GM20431 (cell line): ENCODE measurements around the gene ANKS6.

ENCODE experiments used
- in situ Hi-C: fragments of 300-500 bp; cut with MseI, MboI; formaldehyde crosslinking; loops from one replicate; pipeline ENCODE4 v1.15.0; 2020; ENCODE audit warnings: low sequenced_read_pairs; ENCODE audit not compliant: unreplicated experiment

The ANKS6 gene

DNA sequence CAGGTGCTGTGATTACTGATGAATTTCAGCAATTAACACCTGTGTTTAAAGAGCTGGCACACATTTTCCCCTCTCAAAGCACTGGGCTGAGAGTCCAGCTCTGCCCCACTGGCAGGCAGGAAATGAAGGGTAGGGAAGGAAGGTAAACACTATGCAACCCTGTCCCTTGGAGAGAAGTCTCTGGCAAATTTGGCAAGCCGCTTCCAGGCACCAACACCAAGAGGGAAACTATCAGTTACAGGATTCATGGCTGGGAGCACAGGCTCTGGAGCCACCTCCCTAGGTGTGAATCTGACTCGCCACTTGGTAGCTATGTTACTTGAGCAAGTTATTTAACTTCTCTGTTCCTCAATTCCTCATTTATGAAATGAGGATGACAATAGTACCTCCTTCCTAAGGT, 3.3 kb downstream of the ANKS6 start:
- in situ Hi-C loops, result no loop called here

DNA sequence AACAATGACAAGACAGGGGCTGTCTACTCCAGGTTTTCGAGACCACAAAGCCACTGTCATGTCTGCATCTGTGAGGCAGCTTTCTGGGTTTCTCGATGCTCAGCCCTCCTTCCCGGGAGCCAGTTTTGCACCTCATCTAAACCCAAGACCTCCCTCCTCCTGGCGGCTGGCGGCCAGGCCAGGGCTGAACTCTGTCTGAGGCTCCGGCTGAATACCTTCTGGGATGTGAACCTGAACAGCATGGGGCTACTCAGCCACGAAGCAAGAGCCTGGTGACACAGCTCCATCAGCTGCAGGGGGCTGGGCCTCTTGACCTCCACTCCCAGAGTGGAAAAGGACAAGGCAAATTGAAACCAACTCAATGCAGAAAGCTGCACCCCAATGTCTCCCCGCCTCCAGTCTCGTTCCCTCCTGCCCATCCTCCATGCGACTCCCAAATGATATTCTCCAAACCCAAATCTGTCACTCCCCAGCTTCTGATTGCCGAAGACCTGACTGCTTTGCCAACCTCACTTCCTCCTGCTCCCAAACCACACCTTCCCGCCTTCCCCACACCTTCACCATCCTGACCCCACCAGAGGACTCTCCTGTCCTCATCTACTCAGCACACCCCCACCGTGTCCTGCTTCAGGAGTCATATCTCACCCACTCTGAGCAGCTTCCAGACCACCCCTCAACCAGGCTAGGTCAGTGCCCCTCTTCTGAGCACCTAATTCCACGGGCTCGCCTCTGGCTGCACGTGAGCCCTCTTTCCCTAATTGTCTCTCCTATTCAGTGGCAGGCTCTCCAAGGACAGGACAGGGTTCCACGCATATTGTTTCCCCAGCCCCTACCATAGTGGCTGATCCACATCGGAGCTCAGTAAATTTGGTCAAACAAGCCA, 4.5 kb downstream of the ANKS6 start:
- in situ Hi-C loops, result no loop called here

DNA sequence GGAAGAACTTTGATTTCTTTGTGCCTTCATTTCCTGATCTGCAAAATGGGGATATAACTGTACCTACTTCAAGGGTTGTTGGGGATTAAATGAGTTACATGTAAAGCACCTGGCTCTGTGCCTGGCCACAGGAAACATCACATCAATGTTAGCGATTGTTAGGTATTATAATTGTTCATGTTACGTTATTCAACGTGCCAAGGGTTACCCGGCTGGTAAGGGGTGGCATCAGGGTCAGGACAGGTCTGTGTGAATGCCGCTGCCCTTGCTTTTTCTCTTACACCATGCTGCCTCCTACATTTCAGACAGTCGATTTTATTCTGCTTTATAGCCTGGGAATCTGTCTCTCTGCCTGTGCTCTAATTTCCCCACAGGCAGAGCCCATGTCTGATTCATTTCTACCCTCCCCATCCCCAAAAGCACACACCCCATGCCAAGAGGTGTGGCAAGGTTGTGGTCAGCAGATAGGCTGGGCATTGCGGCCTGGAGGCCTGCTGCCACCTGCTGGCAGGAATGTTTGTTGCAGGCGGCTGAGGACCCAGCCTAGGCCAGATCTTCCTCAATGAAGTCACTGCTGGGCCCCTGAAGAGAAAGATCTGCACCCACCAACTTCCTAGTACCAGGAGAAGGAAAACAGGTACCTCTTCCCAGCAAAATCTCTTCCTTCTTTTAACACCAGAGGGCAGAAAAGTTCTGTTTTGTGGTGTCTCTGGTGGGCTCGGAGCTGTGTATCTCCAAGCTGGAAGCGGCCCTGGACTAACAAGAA, 5.3 kb downstream of the ANKS6 start:
- in situ Hi-C loops, result no loop called here

DNA sequence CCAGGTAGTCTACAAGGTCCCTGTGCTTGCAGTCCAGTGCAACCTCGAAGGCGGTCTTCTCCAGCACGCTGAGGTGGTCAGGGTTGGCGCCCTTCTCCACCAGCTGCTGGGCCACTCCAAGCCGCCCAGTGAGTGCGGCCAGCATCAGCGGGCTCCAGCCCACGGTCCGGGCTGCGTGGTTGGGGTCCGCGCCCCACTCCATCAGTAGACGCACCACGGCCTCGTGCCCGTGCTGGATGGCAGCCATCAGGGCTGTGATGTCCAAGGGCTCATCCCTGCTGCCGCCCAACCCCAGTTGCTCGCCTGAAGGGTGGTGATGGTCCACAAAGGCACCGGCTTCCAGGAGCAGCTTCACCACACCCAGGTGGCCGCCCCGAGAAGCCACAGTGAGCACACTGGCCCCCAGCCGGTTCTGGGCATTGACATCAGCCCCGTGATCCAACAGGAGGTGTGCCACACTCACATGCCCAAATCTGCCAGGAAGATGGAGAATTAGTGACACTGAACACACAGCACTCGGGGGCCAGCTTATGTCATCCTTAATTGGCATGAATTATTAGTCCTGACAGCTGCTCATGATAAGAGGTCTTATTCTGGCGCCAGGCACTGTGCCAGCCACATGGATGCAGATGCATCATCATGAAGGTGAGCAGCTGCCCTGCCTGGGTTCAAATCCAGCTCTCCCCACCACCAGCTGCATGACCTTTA, 6.1 kb downstream of the ANKS6 start:
- in situ Hi-C loops, result no loop called here

DNA sequence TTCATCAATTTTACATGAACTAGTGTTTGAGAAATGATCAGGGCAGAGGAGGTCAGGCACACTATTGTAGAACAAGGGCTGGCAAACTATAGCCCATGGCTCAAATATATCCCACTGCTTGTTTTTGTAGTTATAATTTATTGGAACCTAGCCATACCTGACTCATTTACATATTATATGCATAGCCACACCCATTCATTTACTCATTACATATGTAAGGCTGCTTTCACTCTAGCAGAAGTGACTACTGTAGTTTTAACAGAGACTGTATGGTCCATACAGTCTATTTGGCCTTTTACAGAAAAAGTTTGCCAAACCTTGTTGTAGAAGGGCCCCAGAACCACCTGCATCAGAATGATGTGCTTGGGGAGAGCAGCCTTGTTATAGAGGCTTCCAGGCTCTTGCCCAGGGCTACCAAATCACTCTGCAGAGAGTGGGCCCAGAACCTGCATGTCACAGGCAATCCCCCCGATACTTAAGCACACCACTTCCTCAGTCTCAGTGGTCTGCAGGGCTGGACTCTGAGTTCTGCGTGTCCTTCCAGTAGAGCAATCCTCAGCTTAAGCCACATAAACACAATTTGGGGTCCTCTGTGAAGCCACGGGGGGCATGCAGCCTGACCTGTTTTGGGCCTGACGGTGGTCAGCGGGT, 6.7 kb downstream of the ANKS6 start:
- in situ Hi-C loops, result no loop called here

DNA sequence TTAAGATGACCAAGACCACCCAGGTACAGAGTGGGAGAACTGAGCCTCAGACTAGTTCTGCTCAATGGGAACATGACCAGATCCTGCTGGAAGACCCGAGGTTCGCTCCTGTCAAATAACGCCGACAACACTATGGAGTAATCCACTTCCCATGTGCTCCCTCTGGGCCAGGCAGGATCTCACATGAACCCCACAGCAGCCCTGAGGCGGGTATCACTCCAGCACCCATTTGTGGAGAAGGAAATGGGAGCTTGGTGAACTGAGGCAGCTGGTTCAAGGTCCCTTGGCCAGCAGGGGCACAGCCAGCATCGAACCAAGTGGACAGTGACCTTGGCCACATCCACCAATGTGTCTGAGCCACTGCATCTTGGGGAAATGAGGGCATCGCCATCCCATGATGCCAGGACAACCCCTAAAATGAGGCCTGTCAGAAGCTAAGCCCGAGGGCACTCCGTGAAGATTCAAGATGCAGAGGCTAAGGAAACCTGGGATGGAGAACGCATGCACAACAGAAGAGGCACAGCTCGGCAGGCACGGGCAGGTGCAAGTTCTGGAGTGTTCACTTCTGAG, 8.5 kb downstream of the ANKS6 start:
- in situ Hi-C loops, result no loop called here

DNA sequence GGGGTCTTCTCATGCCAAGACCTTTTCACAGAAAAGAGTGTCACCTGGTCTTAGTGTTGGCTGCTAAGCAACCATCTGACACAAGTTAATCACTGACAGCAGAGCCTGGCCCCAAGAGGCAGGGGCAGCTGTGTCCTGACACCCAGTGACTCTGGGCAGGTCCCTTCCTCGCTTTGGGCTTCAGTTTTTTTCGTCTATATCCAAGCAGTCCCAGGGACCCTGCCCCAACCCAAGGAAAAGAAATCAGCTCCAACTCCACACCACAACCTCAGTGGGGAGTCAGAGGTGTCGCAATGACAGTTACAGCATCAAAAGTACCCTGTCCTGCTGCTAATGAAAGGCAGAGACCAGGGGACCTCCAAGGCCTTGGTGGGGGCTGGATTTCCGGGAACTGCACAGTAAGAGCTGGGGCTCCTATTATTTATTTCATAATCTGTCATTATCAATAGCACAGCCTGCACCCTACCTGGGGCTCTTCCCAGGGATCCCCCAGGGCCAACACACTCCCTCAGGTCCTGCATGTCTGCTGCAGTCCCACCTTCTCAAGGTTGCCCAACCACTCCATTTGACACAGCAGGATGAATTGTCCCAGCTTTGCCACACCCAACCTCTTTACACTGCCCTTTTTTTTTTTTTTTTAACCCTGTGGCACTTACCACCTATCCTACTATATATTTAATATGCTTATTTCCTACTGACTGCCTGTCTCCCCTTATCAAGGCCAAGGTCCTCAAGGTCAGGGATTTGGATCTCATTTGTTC, 9.4 kb downstream of the ANKS6 start:
- in situ Hi-C loops, result no loop called here

DNA sequence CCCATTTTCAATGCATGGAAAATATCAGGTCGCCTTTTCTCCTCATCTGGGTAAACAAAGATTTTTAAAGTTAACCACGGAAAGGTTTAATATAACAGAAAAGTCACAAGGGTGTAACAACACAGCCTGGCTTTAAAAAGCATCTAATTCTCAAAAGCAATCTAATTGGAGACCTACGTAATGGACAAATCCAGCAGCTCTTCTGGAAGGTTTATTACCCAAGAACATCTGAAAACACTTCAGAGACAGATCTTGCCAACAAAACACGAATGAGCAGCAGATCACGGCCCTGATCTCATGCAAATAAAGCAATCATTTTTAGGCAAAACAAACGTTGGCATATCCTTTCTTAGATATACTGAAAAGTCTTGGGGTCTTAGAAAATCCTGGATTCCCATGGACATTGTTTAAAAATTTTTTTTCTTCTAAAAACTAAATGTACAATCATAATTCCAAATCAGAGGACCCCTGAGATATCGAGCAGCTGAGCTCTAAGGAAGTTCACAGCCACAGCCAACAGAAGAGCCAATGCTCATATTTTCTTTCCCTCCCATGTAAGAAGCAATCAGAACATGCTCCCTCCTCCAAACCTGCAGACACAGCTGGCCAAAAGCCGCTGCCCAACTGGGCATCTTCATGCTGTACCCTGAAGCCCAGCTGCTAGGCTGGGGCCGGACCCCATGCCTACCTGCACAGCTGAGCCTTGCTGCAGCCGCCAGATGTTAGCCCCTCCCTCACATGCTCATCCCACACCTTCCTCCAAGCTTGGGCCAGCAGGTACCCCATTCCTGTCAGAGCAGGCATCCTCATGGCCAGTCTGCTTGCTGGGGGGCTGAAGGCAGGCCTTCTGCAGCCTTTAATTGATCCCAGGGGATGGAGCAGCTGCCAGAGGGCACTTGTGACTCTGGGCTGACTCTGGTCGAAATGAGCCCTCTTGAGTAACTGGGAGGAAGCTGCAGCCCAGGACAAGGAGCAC, 11.2 kb downstream of the ANKS6 start:
- in situ Hi-C loops, result no loop called here

DNA sequence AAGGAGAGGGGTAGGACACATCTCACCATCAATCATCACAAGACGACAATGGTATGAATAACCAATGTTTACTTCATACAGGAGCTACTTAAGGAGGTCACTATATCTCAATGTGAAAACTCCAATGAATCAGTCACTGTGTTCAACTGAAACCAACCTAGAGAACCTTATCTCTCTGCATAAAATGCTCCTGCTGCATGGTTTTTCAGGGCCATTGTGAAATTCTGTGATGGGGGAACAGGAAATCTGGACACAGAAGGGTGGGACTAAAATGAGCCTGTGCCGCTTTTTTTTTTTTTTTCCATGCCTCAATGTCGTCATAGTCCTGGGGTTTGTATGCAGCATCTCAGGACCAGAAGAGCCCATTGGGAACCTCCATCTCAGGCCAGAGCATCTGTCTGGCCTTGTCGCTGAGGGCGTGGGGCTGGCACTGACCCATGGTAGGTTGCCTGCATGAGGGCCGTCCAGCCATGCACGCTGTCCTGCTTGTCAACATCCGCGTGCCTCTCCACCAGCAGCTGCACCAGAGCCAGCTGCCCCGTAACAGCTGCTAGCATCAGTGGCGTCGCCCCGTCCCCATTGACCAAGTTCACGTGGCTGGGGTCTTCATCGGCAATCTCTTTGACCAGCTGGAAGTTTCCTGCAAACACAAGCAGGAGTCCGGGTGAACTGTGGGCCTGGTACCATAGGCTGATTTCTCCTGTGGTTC, 12.7 kb downstream of the ANKS6 start:
- in situ Hi-C loops, result no loop called here

DNA sequence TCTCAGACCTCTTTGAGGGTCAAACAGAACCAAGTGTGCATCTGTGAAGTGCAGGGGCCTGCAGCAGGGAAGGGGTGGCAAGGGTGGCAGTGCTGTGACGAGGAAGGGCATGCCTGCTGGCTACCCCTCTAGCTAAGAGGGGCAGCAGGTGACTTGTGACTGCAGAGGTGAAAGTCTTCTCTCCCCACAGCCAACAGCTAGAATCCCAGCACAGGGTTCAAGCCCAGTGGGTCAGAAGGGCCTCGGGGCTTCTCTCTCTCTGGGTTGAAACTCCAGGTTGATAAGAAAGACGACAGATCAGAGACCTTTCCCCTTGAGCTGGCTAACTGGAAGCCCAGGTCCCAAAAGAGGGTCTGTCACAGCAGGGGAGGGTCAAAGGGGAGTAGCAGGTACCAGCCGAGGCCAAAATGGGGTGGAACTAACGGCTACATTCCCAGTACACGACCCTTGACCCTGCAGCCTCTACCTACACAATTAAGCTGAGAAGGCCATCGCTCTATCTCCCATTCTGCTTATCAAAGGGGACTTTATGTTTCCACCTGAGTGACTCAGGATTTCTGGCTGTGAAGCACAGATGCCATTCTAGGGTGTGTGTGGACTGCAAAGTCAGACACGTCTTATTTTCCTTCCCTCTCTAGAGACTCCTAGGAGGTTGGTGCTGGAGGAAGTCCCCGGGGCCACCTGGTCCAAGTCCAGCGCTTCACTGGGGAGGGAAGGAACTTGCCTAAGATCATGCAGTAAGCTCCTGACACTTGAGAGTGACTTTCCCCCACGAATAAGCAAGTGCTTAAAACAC, 14.6 kb downstream of the ANKS6 start:
- in situ Hi-C loops, result no loop called here

DNA sequence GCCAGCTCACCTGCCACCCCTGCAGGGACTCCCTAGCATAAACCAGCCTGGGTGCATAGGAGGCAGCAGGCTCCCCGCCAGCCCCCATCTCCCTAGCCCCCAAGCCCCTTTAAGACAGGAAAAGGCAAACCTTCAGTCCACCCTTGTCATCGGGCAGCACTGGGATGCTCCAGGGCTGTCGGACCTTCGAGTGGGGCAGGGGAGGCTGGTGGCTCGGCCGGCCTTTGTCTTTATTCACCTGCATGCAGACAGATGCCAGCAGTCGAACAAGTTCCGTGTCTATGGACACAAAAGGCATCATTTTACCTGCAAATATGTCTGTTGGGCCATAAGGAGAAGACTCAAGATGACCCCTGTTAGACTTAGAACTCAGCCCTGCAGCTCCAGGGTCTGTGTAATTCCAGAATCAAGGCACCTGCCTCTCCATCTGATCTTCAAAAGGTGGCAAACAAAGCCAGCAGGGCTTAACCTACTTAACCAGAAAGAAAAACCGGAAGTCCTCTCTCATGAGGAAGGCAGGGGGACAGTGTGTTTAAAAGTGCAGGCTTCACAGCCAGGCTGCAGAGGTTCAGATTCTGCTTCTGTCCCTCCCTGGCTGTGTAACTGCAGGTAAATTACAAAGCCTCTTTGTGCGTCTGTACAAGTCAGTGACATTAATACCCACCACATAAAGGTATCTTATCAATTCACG, 16.2 kb downstream of the ANKS6 start:
- in situ Hi-C loops, result no loop called here

DNA sequence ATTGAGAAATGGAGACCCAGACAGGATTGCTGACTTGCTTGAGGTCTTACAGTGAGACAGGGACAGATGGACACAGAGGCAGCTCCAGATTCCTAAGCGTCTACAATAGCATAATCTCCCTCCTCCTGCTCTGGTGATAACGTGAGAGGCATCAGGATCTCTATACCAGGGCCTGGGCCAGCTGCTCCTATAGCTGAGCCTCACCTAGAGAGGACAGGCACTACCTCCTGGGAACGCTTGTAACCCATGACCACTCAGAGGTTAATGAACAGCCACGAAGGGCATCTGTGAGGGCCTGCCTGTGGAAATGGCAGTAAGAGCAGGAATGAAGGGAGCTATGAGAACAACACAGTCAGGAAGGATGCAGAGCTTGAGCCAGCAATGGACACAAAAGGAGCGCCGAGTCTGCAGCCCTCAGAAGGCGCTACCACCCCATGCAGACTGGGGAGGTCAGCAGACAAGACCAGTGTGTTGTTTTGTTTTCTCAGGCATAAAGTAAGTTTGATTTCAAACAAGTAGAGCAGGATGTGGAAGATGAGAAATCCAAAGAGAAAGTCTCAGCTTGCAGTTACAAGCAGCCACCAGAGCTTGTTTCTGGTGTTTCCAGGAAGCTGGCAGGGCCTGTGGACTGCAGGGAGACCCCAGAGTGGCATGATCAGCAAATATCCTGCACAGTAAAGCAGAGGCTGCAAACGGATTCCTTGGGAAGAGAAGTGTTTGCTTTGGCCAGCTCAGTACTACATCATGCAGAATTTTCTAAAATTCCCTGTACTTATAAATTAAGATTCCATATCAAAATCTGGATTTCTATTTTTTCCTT, 17.4 kb downstream of the ANKS6 start:
- in situ Hi-C loops, result loop anchor here (10.0 kb wide), 1 partner anchor 464 kb away; no protein-coding TSS in a partner anchor

DNA sequence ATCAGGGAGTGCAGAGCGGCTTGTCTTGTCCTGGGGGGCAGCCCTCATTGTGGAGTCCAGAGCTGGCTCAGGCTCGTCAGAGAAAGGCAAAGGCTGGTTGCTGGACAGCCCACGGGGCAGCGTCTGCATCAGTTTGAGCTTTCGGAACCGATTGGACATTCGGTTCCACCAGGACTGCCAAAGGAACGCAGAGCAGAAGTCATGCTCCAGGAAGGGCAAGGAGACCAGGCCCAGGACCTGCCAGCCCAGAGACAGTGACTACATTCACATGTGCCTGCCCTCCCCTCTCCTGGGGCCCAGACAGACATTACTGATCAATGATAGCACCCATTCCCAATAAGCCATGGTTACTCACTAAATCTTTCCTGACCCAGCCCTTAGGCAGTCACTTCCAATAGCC, 18.1 kb downstream of the ANKS6 start:
- in situ Hi-C loops, result loop anchor here (10.0 kb wide), 1 partner anchor 463 kb away; no protein-coding TSS in a partner anchor

DNA sequence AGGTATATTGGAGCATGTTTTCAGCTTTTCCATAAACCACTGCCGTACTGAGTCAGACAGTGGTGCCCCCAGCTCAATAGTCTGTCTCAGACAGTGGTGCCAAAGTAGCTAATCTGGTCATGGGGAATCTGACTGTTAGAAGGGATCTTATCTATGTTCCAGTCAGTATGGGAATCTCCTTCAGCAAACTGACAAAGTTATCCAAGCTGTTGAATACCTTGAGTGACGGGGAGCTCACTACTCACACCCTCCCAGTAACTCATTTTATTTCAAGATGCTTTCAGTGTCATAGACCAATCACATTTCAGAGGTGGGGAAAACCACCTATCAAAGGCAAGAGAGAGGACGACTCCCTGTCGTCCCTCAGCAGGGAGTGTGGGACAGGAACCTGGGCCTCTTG, 18.7 kb downstream of the ANKS6 start:
- in situ Hi-C loops, result loop anchor here (10.0 kb wide), 1 partner anchor 463 kb away; no protein-coding TSS in a partner anchor

DNA sequence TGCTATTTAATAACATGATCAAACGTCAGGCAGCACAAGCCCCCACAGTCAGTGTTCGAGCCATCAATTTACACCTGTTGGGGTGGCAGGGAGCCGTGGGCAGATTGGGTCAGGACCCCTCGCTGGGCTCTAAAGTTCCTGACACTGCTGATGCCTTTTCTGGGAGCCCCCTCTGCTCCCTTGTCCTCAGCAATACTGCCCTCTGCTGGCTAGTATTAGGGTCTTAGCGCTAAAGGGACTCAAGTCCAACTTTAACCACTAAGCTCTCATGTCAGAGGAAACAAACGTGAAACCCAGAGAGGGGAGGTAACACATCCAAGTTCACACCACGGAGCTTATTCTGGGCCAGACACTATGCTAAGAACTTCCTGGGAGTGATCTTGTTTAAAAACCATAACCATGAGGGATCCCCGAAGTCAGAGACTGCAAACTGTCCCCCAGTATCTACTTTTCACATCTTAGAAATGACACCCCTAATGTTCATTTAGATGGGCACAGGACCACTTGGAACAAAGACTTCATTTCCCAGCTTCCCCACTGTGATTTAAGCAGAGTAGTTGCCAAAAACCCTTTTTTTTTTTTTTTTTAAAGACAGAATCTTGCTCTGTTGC, 20.4 kb downstream of the ANKS6 start:
- in situ Hi-C loops, result loop anchor here (10.0 kb wide), 1 partner anchor 461 kb away; no protein-coding TSS in a partner anchor
